Left renal pelvis (tissue), 4 donors: ENCODE results near the gene PRELP. TPM values are rescaled to one million over a fixed set of nuclear protein-coding genes. Genes with fewer than 3 reads are reported as not detected.
A peak's percentile ranks its signal among the peaks of the same experiment; 100 is the strongest.
"Not testable (repeated sequence)": the region's sequence is repeated elsewhere in the genome, so short reads cannot be mapped to it uniquely, and the experiment has no call there.

ENCODE experiments used
- DNase-seq, 4 donors: peaks; one replicate each; pipeline ENCODE4 v3.0.0-alpha.2; 2013; ENCODE audit warnings: low read depth in 4 of 4, low spot score in 3 of 4
- polyA plus RNA-seq, 4 donors: library from polyadenylated mRNA; unstranded; fragments of 120-200 nt; gene quantifications; one replicate each; pipeline ENCODE4 v1.2.1, GENCODE V29; 2013; ENCODE audit not compliant: insufficient read length in 4 of 4

Gene PRELP
- polyA plus RNA-seq, 4 donors, result 1.8 to 66.6 (median 7.9) TPM

DNA sequence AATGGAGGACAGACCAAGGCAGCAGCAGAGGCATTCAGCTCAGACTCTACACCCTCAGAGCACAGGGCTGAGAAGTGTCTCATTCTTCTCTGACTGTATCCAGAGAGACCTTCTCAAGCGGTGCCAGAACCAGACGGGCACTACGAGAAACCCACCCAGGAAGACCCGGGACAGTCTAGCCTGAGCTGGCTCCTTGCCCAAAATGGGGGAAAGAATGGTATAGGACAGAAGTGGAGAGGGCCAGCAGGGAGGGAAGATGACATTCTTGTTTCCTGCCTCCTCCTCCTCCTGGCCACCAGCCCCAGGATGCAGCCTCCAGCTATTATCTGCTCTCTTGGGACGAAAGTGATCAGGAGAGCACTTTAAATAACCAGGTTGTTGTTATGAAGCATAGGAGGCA, 22.6 kb upstream of the PRELP start:
- no peak for DNase-seq

DNA sequence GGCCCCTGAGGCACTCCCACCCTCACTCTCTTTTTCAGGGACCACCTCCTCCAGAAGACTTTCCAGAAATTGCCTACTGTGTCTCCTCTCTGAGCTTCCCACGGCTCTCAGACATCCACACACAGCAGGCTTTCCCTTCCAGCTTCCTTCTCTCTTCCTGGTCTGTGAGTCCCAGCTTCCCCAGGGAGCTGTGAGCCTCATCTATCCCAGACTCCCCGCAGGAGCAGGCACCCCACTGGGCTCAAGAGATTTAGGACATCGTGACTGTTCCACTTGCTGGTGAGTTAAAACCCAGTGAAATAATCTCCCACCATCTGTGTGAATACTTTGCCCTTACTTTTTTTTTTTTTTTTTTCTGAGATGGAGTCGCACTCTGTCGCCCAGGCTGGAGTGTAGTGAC, 22.0 kb upstream of the PRELP start:
- no peak for DNase-seq

DNA sequence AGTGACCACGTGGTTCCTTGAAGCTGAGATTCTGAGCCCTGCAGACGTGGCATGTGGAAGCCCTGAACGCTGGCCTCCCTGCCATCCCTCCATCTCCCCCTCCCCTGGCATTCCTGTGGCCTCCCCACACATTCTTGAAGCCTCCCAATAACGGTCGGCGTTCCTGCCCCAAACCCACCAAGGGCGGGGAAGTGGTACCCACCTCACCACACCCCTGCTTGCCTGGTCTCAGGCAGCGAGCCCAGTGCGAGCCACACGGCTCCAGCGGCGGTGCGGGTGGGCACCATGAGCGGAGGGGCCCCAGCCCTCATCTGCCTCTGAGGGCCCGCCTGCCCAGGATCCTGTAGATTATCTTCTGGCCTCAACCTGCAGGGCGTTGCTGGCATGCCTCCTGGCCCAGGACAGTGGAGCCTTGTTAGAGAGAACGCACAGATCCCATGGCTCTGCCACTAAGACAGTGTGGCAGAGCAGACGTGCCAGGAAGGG, 20.6 kb upstream of the PRELP start:
- DNase-seq, result no peak

DNA sequence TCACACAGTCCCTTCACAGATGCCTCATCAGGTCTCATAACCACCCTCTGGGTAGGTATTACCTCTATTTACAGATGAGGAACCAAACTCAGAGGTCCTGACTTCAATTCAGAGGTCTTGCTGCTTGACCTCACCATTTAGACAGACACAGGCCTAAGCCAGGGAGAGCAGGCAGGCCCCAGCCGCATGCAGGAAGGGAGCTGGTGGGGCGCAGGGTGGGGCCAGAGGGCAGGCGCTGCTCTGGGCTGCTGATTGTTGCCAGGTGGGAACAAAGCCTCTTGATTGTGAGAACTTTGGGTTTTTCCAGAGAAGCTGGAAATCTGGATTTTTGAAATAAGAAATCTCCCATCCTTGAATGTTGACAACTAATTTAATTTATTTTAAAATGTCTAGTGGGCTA, 19.9 kb upstream of the PRELP start:
- DNase-seq, result no peak

DNA sequence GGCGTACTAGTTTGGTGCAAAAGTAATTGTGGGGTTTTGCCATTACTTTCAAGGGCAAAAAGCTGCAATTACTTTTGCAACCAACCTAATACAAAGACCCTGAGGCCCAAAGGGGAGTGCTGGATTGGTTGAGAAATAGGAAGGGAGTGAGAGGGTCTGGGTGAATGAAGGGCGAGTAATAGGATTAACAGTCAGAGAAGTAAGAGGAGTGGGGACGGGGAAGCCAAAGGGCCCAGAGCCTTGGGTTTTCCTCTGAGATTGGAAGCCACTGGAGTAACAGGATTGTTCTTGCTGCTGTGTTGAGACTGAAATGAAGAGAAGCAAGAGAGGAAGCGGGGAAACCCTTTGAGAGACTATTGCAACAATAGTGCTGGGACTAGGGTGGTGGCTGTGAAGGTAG, 19.0 kb upstream of the PRELP start:
- no peak for DNase-seq

DNA sequence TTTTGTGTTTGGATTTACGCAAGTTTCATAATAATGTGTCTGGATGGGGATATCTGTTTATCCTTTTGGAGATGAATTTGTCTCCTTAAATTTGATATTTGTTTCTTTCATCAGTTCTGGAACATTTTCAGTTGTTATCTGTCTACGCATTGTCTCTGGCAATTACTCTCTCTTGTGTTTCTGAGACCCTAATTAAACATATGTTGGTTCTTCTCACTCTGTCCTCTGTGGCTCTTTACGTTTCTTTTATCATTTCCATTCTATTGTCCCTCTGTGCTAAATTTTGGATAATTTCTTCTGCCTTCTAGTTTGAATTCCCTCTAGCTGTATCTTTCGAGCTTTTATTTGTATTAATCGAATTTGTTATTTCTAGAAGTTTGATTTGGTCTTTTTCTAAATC, 17.5 kb upstream of the PRELP start:
- no peak for DNase-seq

DNA sequence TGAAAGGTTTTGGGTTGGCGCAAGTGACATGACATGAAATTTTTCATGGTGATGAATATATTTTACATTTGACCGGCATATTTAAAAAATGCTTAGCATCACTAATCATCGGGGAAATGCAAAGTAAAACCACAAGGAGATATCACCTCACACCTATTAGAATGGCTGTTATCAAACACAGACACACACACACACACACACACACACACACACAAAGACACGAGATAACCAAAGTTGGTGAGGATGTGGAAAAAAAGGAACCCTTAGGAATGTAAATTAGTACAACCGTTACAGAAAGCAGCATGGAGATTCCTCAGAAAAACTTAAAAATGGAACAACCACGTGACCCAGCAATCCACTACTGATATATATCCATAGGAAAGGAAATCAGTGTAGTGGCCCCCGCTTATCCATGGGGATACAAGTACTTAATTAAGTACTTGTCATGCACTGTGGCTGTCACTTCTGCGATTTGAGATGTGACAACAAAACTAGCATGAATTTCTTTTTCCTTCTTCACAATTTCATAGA, 15.9 kb upstream of the PRELP start:
- DNase-seq, result no peak

DNA sequence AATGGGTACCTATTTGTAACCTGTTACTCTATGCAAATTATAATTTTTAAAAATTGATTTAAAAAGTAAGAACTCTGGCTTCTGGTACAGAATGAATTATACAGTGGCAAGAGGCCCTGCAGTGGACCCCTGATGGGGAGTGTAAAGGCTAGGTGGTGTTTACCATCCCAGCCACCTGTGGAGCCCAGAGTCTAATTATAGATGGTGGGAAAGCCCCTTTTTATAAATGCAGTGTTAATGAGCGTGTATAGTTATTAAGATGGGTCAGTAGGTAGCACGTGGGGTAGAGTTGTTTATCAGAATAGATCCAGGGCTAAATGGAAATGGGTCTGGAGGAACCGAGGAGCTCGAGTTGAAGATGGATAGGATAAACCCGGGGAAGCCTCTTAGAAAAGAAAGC, 13.9 kb upstream of the PRELP start:
- no peak for DNase-seq

DNA sequence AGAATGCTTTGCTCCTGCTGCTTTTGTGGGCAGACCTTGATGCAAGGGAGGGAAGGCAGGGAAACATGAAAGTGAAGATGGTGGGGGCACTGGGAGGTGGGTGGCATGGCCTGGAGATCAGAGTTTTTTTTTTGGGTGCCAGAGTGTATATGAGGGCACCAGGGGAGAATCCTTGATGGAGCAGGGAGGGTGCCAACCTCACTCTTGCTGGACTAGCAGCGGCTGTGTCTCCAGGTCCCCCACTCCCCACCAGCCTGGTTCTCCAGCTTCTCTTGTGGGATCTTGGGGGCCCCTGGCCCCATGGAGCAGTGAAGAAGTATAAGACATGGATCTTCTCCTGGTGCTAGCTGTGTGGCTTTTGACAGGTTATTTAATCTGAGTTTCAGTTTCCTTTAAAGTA, 13.5 kb upstream of the PRELP start:
- DNase-seq, result no peak

DNA sequence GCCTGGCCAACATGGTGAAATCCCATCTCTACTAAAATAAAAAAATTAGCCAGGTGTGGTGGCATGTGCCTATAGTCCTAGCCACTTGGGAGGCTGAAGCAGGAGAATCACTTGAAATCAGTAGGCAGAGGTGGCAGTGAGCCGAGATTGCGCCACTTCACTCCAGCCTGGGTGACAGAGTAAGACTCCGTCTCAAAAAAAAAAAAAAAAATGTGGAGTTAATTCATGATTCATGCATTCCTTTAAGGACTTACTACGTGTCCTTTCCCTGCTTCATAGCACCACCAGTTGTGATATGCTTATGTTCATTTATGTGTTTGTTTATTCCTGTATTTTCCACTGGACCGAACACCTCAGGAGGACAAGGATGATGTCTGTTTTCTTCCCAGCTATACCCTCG, 12.7 kb upstream of the PRELP start:
- DNase-seq, result no peak

DNA sequence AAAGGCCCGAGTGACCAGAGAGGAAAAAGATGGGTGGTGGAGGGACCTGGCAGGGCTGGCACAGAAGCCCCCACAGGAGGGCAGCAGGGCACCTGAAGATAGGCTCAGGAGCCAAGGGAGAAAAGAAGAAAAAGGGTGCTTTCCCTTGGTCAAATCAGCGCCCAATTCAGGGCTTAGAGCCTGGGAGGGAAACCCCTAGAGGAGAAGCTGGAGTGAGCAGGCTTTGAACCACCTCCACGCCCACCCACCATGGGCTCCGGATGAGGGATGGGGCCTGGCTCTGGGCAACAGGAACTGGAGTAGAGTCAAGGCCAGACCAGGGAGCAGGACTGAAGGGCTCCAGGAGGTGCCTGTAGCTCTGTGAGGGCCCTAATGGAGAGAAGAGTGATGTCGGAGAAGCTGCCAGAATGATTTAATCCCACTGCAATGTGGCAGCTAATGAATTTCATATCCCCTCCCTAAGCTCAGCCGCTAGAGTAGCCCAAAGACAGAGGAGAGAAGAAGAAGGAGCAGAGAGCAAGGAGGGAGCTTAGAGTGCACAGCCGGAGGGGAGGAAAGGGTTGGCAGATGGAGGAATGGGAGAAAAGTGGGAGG, 12.0 kb upstream of the PRELP start:
- DNase-seq, result no peak

DNA sequence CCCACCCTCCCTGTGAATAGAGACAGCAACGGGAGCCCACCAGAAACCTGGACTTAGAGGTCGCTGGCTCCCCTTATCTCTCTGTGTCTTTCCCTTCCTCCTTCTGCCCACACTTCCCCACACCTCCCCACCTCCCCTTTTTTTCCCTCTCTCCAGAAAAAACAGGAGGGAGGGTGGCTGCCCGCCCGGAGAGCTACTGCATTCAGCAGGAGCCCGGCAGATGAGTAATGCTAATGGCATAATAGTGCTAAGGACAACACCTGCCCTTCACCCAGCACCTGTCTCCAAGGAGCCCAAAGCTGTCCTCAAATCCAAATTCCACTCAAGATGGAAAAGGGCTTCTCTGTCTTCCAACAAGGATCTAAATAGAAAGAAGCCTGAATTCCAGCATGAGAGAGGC, 11.4 kb upstream of the PRELP start:
- no peak for DNase-seq

DNA sequence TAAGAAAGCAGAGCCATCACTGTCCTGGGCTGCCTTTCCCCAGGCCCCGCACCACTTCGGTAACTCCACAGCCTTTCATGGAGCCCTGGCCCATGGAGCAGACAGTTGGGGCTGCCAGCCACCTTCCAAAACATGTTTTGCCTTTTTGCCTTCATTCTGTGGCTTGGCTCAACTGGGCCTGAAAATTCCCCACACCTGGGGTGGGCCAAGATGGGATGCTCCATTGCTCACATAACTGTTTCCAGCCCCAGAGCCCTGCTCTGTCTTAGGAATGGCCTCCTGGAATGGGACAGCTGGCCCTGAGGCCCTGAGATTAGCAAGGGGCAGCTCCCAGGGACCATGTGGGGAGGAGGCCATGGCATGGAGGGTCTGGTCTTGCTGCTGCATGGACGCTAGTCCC, 10.9 kb upstream of the PRELP start:
- DNase-seq, result no peak

DNA sequence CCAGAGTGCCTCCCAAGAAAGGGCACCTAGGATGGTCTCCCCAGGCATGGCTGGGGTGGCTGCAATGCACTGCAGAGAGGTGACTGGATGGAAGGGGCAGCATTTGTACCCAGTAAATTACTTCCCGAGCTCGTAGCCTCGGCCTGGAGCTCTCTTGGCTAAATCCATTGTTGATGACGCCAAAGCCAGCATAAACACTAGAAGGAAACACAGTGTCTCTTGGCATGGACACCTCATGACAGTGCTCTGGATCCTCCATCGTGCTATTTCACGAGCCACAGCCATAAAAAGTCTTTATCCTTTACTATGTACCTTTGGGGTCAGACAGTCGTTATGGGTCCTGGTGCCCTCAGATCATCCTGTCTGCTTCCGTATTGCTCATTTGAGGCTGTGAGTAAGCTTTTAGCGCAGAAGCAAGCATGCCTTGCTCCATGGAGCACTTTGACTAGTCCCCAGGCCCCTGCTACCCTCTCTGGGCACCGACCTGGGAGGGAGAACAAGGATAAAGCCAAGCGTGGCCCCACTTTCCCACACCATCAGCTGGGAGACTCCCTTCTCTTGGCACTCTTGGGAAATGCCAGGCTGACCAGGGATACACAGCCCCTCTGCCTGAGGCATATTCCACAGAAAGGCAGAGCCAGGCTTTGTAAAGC, 10.3 kb upstream of the PRELP start:
- DNase-seq, result no peak

DNA sequence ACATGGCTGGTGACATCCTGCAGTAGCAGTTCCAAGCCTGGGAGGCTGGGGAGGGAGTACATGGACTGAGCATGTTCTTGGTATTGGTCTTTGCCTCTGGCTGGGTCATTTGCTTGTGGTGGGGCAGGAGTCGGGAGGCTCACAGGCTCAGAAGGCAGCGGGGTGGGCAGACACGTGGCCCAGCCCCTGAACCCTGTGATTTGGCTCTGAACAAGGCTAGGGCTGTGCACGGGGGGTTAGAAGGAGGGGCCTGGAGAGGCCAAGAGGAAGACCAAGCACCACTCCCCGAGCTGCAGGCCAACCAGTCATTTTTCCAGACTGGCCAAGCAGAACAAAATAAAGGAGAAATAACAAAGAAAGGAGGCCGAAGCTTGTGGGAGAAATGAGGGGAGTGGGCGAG, 9.7 kb upstream of the PRELP start:
- DNase-seq, result peak in 3 of 4 donors; percentile 59 to 60 (median 59)

DNA sequence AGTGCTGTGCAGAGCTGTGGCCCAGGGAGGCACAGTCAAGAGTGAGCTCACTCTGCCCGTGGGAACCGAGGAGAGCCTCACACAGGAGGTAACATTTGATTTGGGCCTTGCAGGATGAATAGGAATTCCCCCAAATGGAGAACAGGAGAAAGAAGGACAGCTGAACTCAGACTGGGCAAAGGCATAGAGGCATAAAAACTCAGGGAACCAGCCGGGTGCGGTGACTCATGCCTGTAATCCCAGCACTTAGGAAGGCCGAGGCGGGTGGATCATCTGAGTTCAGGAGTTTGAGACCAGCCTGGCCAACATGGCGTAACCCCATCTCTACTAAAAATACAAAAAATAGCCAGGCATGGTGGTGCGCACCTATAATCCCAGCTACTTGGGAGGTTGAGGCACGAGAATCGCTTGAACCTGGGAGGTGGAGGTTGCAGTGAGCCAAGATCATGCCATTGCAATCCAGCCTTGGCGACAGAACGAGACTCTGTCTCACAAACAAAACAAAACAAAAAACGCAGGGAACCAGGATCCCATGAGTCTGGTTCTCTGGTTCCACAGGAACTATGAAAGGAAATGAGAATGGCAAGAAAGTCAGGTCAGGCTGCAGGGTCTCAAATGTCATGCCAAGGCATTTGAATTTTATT, 8.6 kb upstream of the PRELP start:
- DNase-seq, result not testable (repeated sequence)

DNA sequence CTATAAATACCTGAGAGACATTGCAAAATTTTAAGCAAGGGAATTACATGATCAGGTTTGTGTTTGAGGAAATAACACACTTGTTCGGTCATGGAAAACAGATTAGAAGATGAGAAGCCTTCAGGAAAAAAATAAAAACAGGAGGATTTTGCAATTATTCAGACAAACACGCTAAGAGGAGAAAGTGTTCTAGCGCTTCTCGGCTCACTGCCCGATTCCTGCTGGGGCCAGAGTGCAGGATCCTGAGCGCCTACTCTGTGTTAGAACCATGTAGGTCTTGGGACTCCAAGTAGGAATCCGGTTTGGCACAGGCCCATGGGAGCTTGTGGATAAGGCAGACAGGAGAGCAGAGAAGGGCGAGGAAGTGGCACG, 8.1 kb upstream of the PRELP start:
- no peak for DNase-seq

DNA sequence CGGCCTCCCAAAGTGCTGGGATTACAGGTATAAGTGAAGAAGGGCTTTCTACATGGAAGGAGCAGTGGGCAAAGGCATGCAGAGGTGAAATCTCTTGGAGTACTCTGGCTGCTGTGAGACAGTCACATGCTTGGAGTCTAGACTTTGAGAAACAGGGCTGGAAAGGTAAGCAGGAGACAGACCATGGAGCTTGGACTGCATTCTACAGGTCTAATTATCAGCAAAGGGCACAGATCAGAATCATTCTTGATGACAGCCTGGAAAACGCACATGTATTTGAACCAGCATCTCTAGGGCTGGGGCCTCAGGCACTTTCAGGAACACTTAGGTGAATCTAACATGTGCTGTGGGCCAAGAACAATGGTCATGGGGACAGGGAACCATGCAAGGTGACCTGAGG, 7.3 kb upstream of the PRELP start:
- DNase-seq, result no peak

DNA sequence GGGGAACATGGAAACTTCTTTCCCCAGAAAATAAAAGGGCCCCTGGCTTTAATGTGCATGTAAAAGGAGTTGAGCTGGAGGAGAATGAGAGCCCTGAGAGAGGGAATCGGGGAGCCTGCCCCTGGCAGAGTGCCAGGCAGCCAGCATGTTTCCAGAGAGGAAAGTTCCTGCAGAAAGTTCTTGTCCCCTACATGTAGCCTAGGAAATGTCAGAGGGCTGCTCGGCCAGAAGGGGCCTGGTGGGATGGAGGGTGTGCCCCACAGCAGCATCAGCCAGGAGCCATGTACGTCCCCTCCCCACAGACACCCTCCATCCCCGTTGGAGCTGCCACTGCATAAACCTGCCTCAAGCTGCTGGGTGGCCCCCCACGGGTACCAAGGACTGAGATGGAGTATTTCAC, 5.4 kb upstream of the PRELP start:
- DNase-seq, result no peak

DNA sequence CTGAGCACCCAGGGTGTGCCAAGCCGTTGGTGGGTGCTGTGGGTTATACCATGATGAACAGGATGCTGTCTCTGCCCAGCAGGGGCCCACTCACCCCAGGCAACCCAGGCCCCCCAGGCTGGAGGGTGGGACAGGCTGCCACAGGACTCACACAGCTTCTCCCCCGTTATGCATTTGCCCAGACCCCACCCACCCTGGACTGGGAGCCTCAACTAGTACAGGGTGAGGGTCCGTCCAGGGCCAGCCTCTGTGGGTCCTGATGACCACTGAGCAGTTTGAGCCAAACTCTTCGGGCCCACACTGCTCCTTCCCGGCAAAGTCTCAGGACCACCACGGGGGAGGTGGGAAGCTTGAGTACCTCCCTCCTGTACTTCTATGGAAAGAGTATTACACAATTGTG, 3.8 kb upstream of the PRELP start:
- no peak for DNase-seq

DNA sequence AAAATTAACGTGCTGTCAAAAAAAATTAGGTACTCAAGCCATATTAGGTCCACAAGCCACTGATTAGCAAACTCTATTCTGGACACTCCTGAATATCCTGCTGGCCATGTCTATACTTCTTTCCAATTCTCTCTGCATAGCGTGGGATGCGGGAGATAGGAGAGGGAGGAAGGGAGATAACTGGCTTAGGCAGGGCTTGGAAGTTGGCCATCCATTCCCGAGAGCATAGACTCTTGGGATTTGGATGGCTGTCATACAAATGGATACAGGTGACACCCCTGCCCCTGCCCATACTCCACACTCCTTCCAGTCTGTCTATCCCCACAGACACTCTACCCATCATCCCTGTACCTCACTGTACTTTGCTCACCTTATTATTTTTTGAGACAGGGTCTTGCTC, 2.3 kb upstream of the PRELP start:
- DNase-seq, result no peak

DNA sequence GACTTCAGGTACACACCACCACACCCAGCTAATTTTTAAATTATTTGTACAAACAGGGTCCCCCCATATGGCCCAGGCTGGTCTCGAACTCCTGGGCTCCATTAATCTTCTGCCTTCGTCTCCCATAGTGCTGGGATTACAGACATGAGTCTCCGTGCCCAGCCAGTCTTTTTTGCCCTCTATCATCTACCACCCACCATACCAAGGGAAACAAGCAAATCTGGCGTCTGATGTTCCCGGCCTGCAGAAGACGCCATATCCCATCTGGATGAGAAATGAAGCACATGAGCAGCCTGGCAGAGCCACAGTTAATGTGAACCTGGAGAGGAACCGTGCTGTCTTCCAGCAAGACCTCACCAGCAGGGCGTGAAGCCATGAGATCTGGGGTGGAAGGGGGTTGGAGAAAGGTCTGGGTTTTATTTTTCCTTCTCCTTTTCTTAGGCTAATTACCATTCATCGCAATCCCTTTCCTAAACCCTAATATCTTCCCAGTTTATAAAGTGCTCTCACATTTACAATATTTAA, 1.8 kb upstream of the PRELP start:
- DNase-seq, result no peak
